ENCODE data around the gene PCDHGA5.
"Not testable (repeated sequence)": the region's sequence is repeated elsewhere in the genome, so short reads cannot be mapped to it uniquely, and the experiment has no call there.

The PCDHGA5 gene

DNA sequence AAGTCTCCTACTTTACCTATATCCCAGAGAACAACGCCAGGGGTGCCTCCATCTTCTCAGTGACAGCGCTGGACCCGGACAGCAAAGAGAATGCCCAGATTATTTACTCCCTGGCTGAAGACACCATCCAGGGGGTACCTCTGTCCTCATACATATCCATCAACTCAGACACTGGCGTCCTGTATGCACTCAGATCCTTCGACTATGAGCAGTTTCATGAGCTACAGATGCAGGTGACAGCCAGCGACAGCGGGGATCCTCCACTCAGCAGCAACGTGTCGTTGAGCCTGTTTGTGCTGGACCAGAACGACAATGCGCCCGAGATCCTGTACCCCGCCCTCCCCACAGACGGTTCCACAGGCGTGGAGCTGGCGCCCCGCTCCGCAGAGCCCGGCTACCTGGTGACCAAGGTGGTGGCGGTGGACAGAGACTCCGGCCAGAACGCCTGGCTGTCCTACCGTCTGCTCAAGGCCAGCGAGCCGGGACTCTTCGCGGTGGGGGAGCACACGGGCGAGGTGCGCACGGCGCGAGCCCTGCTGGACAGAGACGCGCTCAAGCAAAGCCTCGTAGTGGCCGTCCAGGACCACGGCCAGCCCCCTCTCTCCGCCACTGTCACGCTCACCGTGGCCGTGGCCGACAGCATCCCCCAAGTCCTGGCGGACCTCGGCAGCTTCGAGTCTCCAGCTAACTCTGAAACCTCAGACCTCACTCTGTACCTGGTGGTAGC is 50.7 kb downstream of the PCDHGA5 start:
- DNase-seq (ENCODE audit: low read depth in 2 of 2) = not testable (repeated sequence)

DNA sequence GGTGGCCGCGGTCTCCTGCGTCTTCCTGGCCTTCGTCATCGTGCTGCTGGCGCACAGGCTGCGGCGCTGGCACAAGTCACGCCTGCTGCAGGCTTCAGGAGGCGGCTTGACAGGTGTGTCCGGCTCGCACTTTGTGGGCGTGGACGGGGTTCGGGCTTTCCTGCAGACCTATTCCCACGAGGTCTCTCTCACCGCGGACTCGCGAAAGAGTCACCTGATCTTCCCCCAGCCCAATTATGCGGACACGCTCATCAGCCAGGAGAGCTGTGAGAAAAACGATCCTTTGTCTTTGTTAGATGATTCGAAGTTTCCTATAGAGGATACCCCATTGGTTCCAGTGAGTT is 51.3 kb downstream of the PCDHGA5 start:
- DNase-seq (ENCODE audit: low read depth in 2 of 2) = not testable (repeated sequence)
